H9 (cell line): ENCODE measurements around the gene SLC44A3. TPM values are rescaled to one million over a fixed set of nuclear protein-coding genes. Genes with fewer than 3 reads are reported as not detected.

Experiments used
- DNase-seq: peaks from one replicate; pipeline ENCODE4 v3.0.0-alpha.2; 2017
- H2AFZ ChIP-seq: one replicate; pipeline ENCODE4 v1.6.1; 2013; ENCODE audit warnings: mild to moderate bottlenecking, low read length, control low read depth, moderate library complexity
- H2AK5ac ChIP-seq: 2 replicates; pipeline ENCODE4 v1.6.1; 2013; ENCODE audit warnings: low read length, control low read depth, mixed read lengths; ENCODE audit not compliant: insufficient read length
- H2BK120ac ChIP-seq: one replicate; pipeline ENCODE4 v1.6.1; 2013; ENCODE audit warnings: low read depth, mild to moderate bottlenecking, low read length, control low read depth, inconsistent platforms; ENCODE audit not compliant: poor library complexity, severe bottlenecking
- H2BK12ac ChIP-seq: 2 replicates; pipeline ENCODE4 v1.6.1; 2013; ENCODE audit warnings: low read length, control low read depth, mixed read lengths, low read depth; ENCODE audit not compliant: insufficient read length
- H2BK15ac ChIP-seq: 2 replicates; pipeline ENCODE4 v1.6.1; 2013; ENCODE audit warnings: low read depth, low read length, control low read depth
- H2BK20ac ChIP-seq: one replicate; pipeline ENCODE4 v1.6.1; 2013; ENCODE audit warnings: low read depth, mild to moderate bottlenecking, low read length, control low read depth, inconsistent platforms; ENCODE audit not compliant: poor library complexity, severe bottlenecking
- H2BK5ac ChIP-seq: 2 replicates; pipeline ENCODE4 v1.6.1; 2013; ENCODE audit warnings: low read length, control low read depth, mixed read lengths; ENCODE audit not compliant: insufficient read length
- H3K14ac ChIP-seq: 2 replicates; pipeline ENCODE4 v1.6.1; 2013; ENCODE audit warnings: low read length, control low read depth; ENCODE audit not compliant: insufficient read depth
- H3K18ac ChIP-seq: 2 replicates; pipeline ENCODE4 v1.6.1; 2013; ENCODE audit warnings: low read depth, mild to moderate bottlenecking, mixed read lengths, low read length, control low read depth; ENCODE audit not compliant: insufficient read length
- H3K23ac ChIP-seq: 2 replicates; pipeline ENCODE4 v1.6.1; 2013; ENCODE audit warnings: low read length, control low read depth, mixed read lengths, low read depth; ENCODE audit not compliant: insufficient read length
- H3K23me2 ChIP-seq: 2 replicates; pipeline ENCODE4 v1.6.1; 2013; ENCODE audit warnings: low read depth, mild to moderate bottlenecking, mixed read lengths, low read length, control low read depth; ENCODE audit not compliant: insufficient read length, poor library complexity, severe bottlenecking
- H3K27ac ChIP-seq: 2 replicates; pipeline ENCODE4 v1.5.1; 2013; ENCODE audit warnings: low read length, control low read depth, mixed read lengths, low read depth; ENCODE audit not compliant: insufficient read length
- H3K27me3 ChIP-seq: 2 replicates; pipeline ENCODE4 v1.6.1; 2013; ENCODE audit warnings: low read length, control low read depth, inconsistent platforms; ENCODE audit not compliant: insufficient read depth
- H3K4ac ChIP-seq: 2 replicates; pipeline ENCODE4 v1.6.1; 2013; ENCODE audit warnings: low read depth, mild to moderate bottlenecking, control low read depth, inconsistent platforms, low read length, moderate library complexity
- H3K4me1 ChIP-seq: 2 replicates; pipeline ENCODE4 v1.6.1; 2013; ENCODE audit warnings: low read length, control low read depth, inconsistent platforms; ENCODE audit not compliant: insufficient read depth
- H3K4me2 ChIP-seq: 2 replicates; pipeline ENCODE4 v1.6.1; 2013; ENCODE audit warnings: low read length, control low read depth, mixed read lengths; ENCODE audit not compliant: insufficient read length, insufficient read depth
- H3K56ac ChIP-seq: 2 replicates; pipeline ENCODE4 v1.6.1; 2013; ENCODE audit warnings: low read depth, mild to moderate bottlenecking, mixed read lengths, low read length, control low read depth; ENCODE audit not compliant: insufficient read length
- H3K79me1 ChIP-seq: 2 replicates; pipeline ENCODE4 v1.6.1; 2013; ENCODE audit warnings: low read depth, mild to moderate bottlenecking, moderate library complexity, low read length, control low read depth, inconsistent platforms; ENCODE audit not compliant: insufficient read depth, poor library complexity, severe bottlenecking
- H3K79me2 ChIP-seq: 2 replicates; pipeline ENCODE4 v1.6.1; 2013; ENCODE audit warnings: low read length, control low read depth, inconsistent platforms; ENCODE audit not compliant: insufficient read depth
- H3K9ac ChIP-seq: 2 replicates; pipeline ENCODE4 v1.6.1; 2013; ENCODE audit warnings: low read length, control low read depth, mixed read lengths; ENCODE audit not compliant: insufficient read length; ENCODE audit errors: extremely low read depth
- H3K9me3 ChIP-seq: one replicate; pipeline ENCODE4 v1.6.1; 2013; ENCODE audit warnings: low read depth, low read length, inconsistent platforms; ENCODE audit not compliant: control insufficient read depth
- H3T11ph ChIP-seq: one replicate; pipeline ENCODE4 v1.6.1; 2013; ENCODE audit warnings: mild to moderate bottlenecking, low read length, control low read depth, inconsistent platforms
- H4K20me1 ChIP-seq: one replicate; pipeline ENCODE4 v1.6.1; 2013; ENCODE audit not compliant: control insufficient read depth, insufficient read length, insufficient read depth
- H4K5ac ChIP-seq: 2 replicates; pipeline ENCODE4 v1.6.1; 2013; ENCODE audit warnings: low read depth, mild to moderate bottlenecking, mixed read lengths, low read length, control low read depth; ENCODE audit not compliant: insufficient read length
- H4K8ac ChIP-seq: replicated peaks from 2 replicates; pipeline ENCODE4 v1.6.1; 2013; ENCODE audit warnings: low read length, control low read depth, mixed read lengths, low read depth; ENCODE audit not compliant: insufficient read length
- H4K91ac ChIP-seq: 2 replicates; pipeline ENCODE4 v1.6.1; 2013; ENCODE audit warnings: low read depth, mild to moderate bottlenecking, moderate library complexity, mixed read lengths, low read length, control low read depth; ENCODE audit not compliant: insufficient read length
- H3K27ac Mint-ChIP-seq, 3 experiments: 2 replicates in 2 of 3; 3 replicates in 1 of 3; pipeline ENCODE4 v1.8.0; 2020 to 2021; ENCODE audit warnings: mixed read lengths in 3 of 3, mild to moderate bottlenecking in 1 of 3, moderate library complexity in 1 of 3
- H3K27me3 Mint-ChIP-seq: 2 replicates; pipeline ENCODE4 v1.8.0; 2021; ENCODE audit warnings: low read depth, mild to moderate bottlenecking, moderate library complexity, mixed read lengths
- H3K36me3 Mint-ChIP-seq, 3 experiments: 2 replicates in 2 of 3; 3 replicates in 1 of 3; pipeline ENCODE4 v1.8.0; 2020 to 2021; ENCODE audit warnings: low read depth in 3 of 3, mixed read lengths in 3 of 3; ENCODE audit not compliant: insufficient read depth in 1 of 3
- H3K4me1 Mint-ChIP-seq, 2 experiments: 2 replicates each; pipeline ENCODE4 v1.8.0; 2020; ENCODE audit warnings: mixed read lengths in 2 of 2
- H3K4me3 Mint-ChIP-seq, 2 experiments: 2 replicates in 1 of 2; 3 replicates in 1 of 2; pipeline ENCODE4 v1.8.0; 2020 to 2021; ENCODE audit warnings: mild to moderate bottlenecking in 2 of 2, mixed read lengths in 2 of 2, moderate library complexity in 1 of 2
- H3K9me3 Mint-ChIP-seq, 2 experiments: 2 replicates in 1 of 2; 3 replicates in 1 of 2; pipeline ENCODE4 v1.8.0; 2020; ENCODE audit warnings: mild to moderate bottlenecking in 2 of 2, mixed read lengths in 2 of 2, moderate library complexity in 1 of 2
- WGBS: extraction: QIAGEN DNeasy Blood & Tissue Kit; methylation state at CpG from one replicate; pipeline ENCODE4 v1.1.7; 2013; ENCODE audit warnings: missing lambda C conversion rate, low lambda C conversion rate, mixed read lengths; ENCODE audit not compliant: insufficient read length; ENCODE audit errors: extremely low coverage; 5-methylcytosine and 5-hydroxymethylcytosine counted together
- total RNA-seq: library from RNA; stranded (reverse); gene quantifications from 2 replicates; pipeline ENCODE4 v1.2.1, GENCODE V29; 2021
- TF ChIP-seq, protein P1 (sequence below): fragments of 200-600 bp; sonication (generic); conservative IDR thresholded peaks from 3 replicates; pipeline ENCODE4 v1.8.0; 2021; ENCODE audit warnings: antibody characterized with exemption, mild to moderate bottlenecking

Gene SLC44A3
- total RNA-seq, 1 experiment from 2014 or later, result 5.5 TPM

DNA sequence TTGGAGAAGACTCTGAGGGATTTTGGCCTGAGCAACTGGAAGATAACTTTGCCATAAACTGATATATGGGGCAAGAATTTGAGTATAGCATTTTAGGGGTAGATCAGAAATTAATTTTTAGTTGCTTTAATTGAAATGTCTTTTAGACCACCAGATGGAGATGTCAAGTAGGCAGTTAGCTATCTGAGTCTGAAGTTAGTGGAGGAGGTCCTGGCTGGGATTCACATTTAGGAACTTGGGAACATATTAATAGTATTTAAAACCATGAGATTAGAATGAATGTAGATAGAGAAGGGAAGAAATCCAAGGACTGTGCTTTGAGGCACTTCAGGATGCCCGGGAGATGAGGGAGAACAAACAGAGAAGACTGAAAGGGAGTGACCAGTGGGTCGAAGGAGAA, 32.6 kb downstream of the SLC44A3 start:
- H3K27ac Mint-ChIP-seq, result no peak overlapping the region

More for the DNA sequence above, 32.6 kb downstream of the SLC44A3 start:
- Mint-ChIP-seq H3K4me1 (no peaks in the 10 kb centered on the region), H3K9me3 (no peaks in the 10 kb centered on the region), H3K36me3 (no peaks in the 10 kb centered on the region), H3K27me3 (no peaks in the 10 kb centered on the region), H3K4me3 (no peak overlapping the region)
- H4K20me1 ChIP-seq, result no peaks in the 10 kb centered on the region
- H2BK20ac ChIP-seq, result no peak overlapping the region
- no peaks in the 10 kb centered on the region for H3K79me2 ChIP-seq
- H3K27me3 ChIP-seq, result no peaks in the 10 kb centered on the region
- H3K79me1 ChIP-seq, result no peaks in the 10 kb centered on the region
- no peak overlapping the region for H2AFZ ChIP-seq
- H2AK5ac ChIP-seq, result no peak overlapping the region
- no peaks in the 10 kb centered on the region for H3K9me3 ChIP-seq
- H4K5ac ChIP-seq, result no peak overlapping the region
- H3K9ac ChIP-seq, result no peak overlapping the region
- H2BK15ac ChIP-seq, result no peak overlapping the region
- no peak overlapping the region for H2BK12ac ChIP-seq
- no peak overlapping the region for H4K8ac ChIP-seq
- no peak overlapping the region for H3K23ac ChIP-seq
- WGBS, result no CpG with 5 or more reads among the region's 2 CpGs
- H3K23me2 ChIP-seq, result peaks cover 3% of the 10 kb centered on the region
- H3K18ac ChIP-seq, result no peak overlapping the region
- TF ChIP-seq, protein P1, sequence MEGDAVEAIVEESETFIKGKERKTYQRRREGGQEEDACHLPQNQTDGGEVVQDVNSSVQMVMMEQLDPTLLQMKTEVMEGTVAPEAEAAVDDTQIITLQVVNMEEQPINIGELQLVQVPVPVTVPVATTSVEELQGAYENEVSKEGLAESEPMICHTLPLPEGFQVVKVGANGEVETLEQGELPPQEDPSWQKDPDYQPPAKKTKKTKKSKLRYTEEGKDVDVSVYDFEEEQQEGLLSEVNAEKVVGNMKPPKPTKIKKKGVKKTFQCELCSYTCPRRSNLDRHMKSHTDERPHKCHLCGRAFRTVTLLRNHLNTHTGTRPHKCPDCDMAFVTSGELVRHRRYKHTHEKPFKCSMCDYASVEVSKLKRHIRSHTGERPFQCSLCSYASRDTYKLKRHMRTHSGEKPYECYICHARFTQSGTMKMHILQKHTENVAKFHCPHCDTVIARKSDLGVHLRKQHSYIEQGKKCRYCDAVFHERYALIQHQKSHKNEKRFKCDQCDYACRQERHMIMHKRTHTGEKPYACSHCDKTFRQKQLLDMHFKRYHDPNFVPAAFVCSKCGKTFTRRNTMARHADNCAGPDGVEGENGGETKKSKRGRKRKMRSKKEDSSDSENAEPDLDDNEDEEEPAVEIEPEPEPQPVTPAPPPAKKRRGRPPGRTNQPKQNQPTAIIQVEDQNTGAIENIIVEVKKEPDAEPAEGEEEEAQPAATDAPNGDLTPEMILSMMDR, result no peak
- DNase-seq, result no peak
- no peak overlapping the region for H2BK120ac ChIP-seq
- no peaks in the 10 kb centered on the region; the same call in 1 of the 2 replicates for H3K4me1 ChIP-seq
- H2BK5ac ChIP-seq, result no peak overlapping the region
- H3K4ac ChIP-seq, result no peak overlapping the region
- no peak overlapping the region for H3T11ph ChIP-seq
- H3K14ac ChIP-seq, result no peak overlapping the region
- no peak overlapping the region for H3K27ac ChIP-seq
- H3K56ac ChIP-seq, result no peak overlapping the region
- no peak overlapping the region for H3K4me2 ChIP-seq
- H4K91ac ChIP-seq, result no peak overlapping the region
